IMR-90 (cell line): ENCODE data around the gene SOX6. TPM values are rescaled to one million over a fixed set of nuclear protein-coding genes. Genes with fewer than 3 reads are reported as not detected.

Experiments used
- ATAC-seq: fragments of 200-7000 bp; cut with Tn5 transposase; 2 replicates; pipeline ENCODE4 v1.9.1; 2020; ENCODE audit warnings: low read depth, mild to moderate bottlenecking, moderate library complexity
- BruUV-seq: library from RNA; stranded (reverse); fragments of 400-500 nt; replicated peaks from 2 replicates; lab custom pipeline; 2021; lab: Mats Ljungman, UMichigan
- CTCF ChIA-PET: fragments of 300-600 bp; formaldehyde crosslinking; extraction: SDS; loops from one replicate; lab custom pipeline; 2021; ENCODE audit warnings: antibody characterized with exemption; lab: Yijun Ruan, JAX
- POLR2A ChIA-PET: fragments of 300-600 bp; sonication (Branson Sonifier 250); formaldehyde crosslinking; loops from one replicate; lab custom pipeline; 2022; ENCODE audit warnings: antibody characterized with exemption; ENCODE audit not compliant: unreplicated experiment; lab: Charles Lee
- DNase-seq: peaks from one replicate; pipeline ENCODE4 v3.0.0; 2013
- H2AFZ ChIP-seq: replicated peaks from 2 replicates; pipeline ENCODE3; 2013; ENCODE audit warnings: low read length, mild to moderate bottlenecking; ENCODE audit not compliant: poor library complexity
- H2AK5ac ChIP-seq: 2 replicates; pipeline ENCODE4 v1.6.1; 2013; ENCODE audit warnings: low read depth, low read length, inconsistent platforms
- H2AK9ac ChIP-seq: replicated peaks from 2 replicates; pipeline ENCODE3; 2013; ENCODE audit warnings: mild to moderate bottlenecking, low read depth, low read length, moderate library complexity; ENCODE audit not compliant: poor library complexity
- H2BK120ac ChIP-seq: 2 replicates; pipeline ENCODE4 v1.6.1; 2013; ENCODE audit warnings: low read depth, low read length, inconsistent platforms
- H2BK15ac ChIP-seq: 3 replicates; pipeline ENCODE4 v1.6.1; 2013; ENCODE audit warnings: low read depth, low read length, inconsistent platforms
- H2BK20ac ChIP-seq: 2 replicates; pipeline ENCODE4 v1.6.1; 2013; ENCODE audit warnings: low read depth, mild to moderate bottlenecking, inconsistent platforms, low read length, moderate library complexity
- H2BK5ac ChIP-seq: 2 replicates; pipeline ENCODE4 v1.6.1; 2013; ENCODE audit warnings: mild to moderate bottlenecking, low read depth, low read length, inconsistent platforms; ENCODE audit not compliant: poor library complexity, severe bottlenecking
- H3K14ac ChIP-seq: replicated peaks from 2 replicates; pipeline ENCODE4 v1.6.1; 2013; ENCODE audit warnings: low read depth, low read length, inconsistent platforms
- H3K18ac ChIP-seq: 2 replicates; pipeline ENCODE4 v1.6.1; 2013; ENCODE audit warnings: low read depth, low read length, control low read depth
- H3K23ac ChIP-seq: 2 replicates; pipeline ENCODE4 v1.6.1; 2013; ENCODE audit warnings: low read depth, low read length, inconsistent platforms
- H3K27ac ChIP-seq: 2 replicates; pipeline ENCODE4 v1.5.1; 2013; ENCODE audit warnings: mild to moderate bottlenecking, control low read depth, low read length; ENCODE audit not compliant: insufficient read depth
- H3K27me3 ChIP-seq: 2 replicates; pipeline ENCODE4 v1.6.1; 2013; ENCODE audit warnings: low read length; ENCODE audit not compliant: control insufficient read depth, insufficient read depth
- H3K36me3 ChIP-seq: 2 replicates; pipeline ENCODE4 v1.6.1; 2013; ENCODE audit warnings: low read length, mixed read lengths; ENCODE audit not compliant: control insufficient read depth, insufficient read depth
- H3K4ac ChIP-seq: 2 replicates; pipeline ENCODE4 v1.6.1; 2013; ENCODE audit warnings: low read depth, low read length, inconsistent platforms
- H3K4me1 ChIP-seq: 2 replicates; pipeline ENCODE4 v1.6.1; 2013; ENCODE audit warnings: low read length, mixed read lengths; ENCODE audit not compliant: control insufficient read depth, insufficient read depth
- H3K4me2 ChIP-seq: 2 replicates; pipeline ENCODE4 v1.6.1; 2013; ENCODE audit warnings: low read depth, mild to moderate bottlenecking, control low read depth, low read length, moderate library complexity
- H3K4me3 ChIP-seq: 2 replicates; pipeline ENCODE4 v1.5.1; 2013; ENCODE audit warnings: low read depth, mild to moderate bottlenecking, control low read depth, low read length, moderate library complexity; ENCODE audit not compliant: insufficient read depth
- H3K56ac ChIP-seq: 2 replicates; pipeline ENCODE4 v1.6.1; 2013; ENCODE audit warnings: low read length, inconsistent platforms; ENCODE audit not compliant: insufficient read depth; ENCODE audit errors: extremely low read depth
- H3K79me1 ChIP-seq, 2 experiments: 2 replicates each; pipeline ENCODE4 v1.6.1; 2013; ENCODE audit warnings: low read length in 2 of 2, inconsistent platforms in 1 of 2, low read depth in 1 of 2
- H3K9ac ChIP-seq: 2 replicates; pipeline ENCODE4 v1.6.1; 2013; ENCODE audit warnings: low read depth, low read length, control low read depth
- H3K9me1 ChIP-seq: 2 replicates; pipeline ENCODE4 v1.6.1; 2013; ENCODE audit warnings: low read length, inconsistent platforms; ENCODE audit not compliant: insufficient read depth
- H3K9me3 ChIP-seq: 2 replicates; pipeline ENCODE4 v1.6.1; 2013; ENCODE audit warnings: low read length; ENCODE audit not compliant: control insufficient read depth, insufficient read depth
- H4K20me1 ChIP-seq: 2 replicates; pipeline ENCODE4 v1.6.1; 2013; ENCODE audit warnings: low read length, inconsistent platforms; ENCODE audit not compliant: insufficient read depth
- H4K5ac ChIP-seq: 2 replicates; pipeline ENCODE4 v1.6.1; 2013; ENCODE audit warnings: mild to moderate bottlenecking, low read depth, low read length, control low read depth
- H4K8ac ChIP-seq, 2 experiments: 2 replicates each; pipeline ENCODE4 v1.6.1; 2013; ENCODE audit warnings: low read depth in 2 of 2, low read length in 2 of 2, control low read depth in 1 of 2, inconsistent platforms in 1 of 2
- H4K91ac ChIP-seq: 2 replicates; pipeline ENCODE4 v1.6.1; 2013; ENCODE audit warnings: low read depth, low read length, inconsistent platforms; ENCODE audit not compliant: insufficient read depth
- CEBPB ChIP-seq: IDR thresholded peaks from 2 replicates; pipeline ENCODE4 v1.6.1; 2012; ENCODE audit warnings: low read depth, low read length, improper control_type of control experiment
- CHD1 ChIP-seq: IDR thresholded peaks from 2 replicates; pipeline ENCODE4 v1.6.1; 2012; ENCODE audit warnings: low read depth, low read length, improper control_type of control experiment
- FOS ChIP-seq: fragments of 150-350 bp; IDR thresholded peaks from 2 replicates; pipeline ENCODE4 v1.6.1; 2016; ENCODE audit warnings: low read depth, low read length
- NFE2L2 ChIP-seq: fragments of 150-350 bp; IDR thresholded peaks from 2 replicates; pipeline ENCODE4 v1.6.1; 2016; ENCODE audit warnings: low read depth, mild to moderate bottlenecking, low read length
- WGBS, 2 experiments: methylation state at CpG; one replicate each; pipeline versions ENCODE4 v1.1.5 to v1.1.7; 2013; ENCODE audit warnings: missing lambda C conversion rate in 2 of 2; ENCODE audit not compliant: insufficient read length in 1 of 2; ENCODE audit errors: extremely low coverage in 2 of 2; 5-methylcytosine and 5-hydroxymethylcytosine counted together
- dilution Hi-C: fragments of 300-500 bp; cut with HindIII; formaldehyde crosslinking; loops from one replicate; pipeline ENCODE4 v1.14.3; 2018; ENCODE audit warnings: low sequenced_read_pairs; ENCODE audit not compliant: unreplicated experiment
- in situ Hi-C: fragments of 300-500 bp; cut with MboI; formaldehyde crosslinking; loops from 3 replicates; pipeline ENCODE4 v1.14.3; 2019; ENCODE audit warnings: low sequenced_read_pairs, inconsistent platforms, mixed read lengths
- intact Hi-C: fragments of 100-400 bp; cut with micrococcal nuclease; formaldehyde crosslinking; loops from 2 replicates; pipeline ENCODE4 v1.10.0; 2022
- polyA plus RNA-seq, 3 experiments: library from polyadenylated mRNA; depleted of rRNA; stranded (reverse); fragments of >200 nt; gene quantifications; 2 replicates each; pipeline ENCODE4 v1.2.3, GENCODE V29; 2012; ENCODE audit warnings: low replicate concordance in 1 of 3
- total RNA-seq: library from RNA; depleted of rRNA; stranded (reverse); fragments of >200 nt; gene quantifications from 2 replicates; pipeline ENCODE4 v1.2.3, GENCODE V29; 2012

The SOX6 gene
- total and polyA plus RNA-seq, 2 of the 4 experiments (the other 2 are of a cell fraction): 1.7 to 7.7 TPM

GRCh38 chr11:16338393-16338792 lies 18.0 kb downstream of the SOX6 start:
- Histone ChIP-seq H3K4me1 (no peaks in the 10 kb centered on the region), H3K56ac (0 out of 2 replicates have a peak overlapping the region, but pooled peaks have one; percentile 15), H2AK5ac (no peak overlapping the region), H2BK20ac (no peak overlapping the region), H3K18ac (no peak overlapping the region), H4K20me1 (no peaks in the 10 kb centered on the region), H3K79me1 (no peaks in the 10 kb centered on the region; a peak in 1 of 4 replicates), H3K9ac (no peak overlapping the region), H3K27ac (peak overlapping the region; percentile 53; the same call in 1 of the 2 replicates), H3K36me3 (peaks cover 1% of the 10 kb centered on the region; the same call in 1 of the 2 replicates), H2BK120ac (0 out of 2 replicates have a peak overlapping the region, but pooled peaks have one; percentile 45), H3K9me3 (no peaks in the 10 kb centered on the region), H2BK5ac (peak overlapping the region; percentile 87), H4K8ac (peak overlapping the region in 1 of 2 experiments; percentile 42; a peak in 1 of 4 replicates), H4K91ac (no peak overlapping the region), H3K4ac (no peak overlapping the region), H4K5ac (no peak overlapping the region), H3K9me1 (no peaks in the 10 kb centered on the region), H2AFZ (no peak overlapping the region), H3K23ac (no peak overlapping the region), H3K14ac (no peak overlapping the region), H3K4me3 (no peak overlapping the region), H3K27me3 (no peaks in the 10 kb centered on the region), H3K4me2 (peak overlapping the region; percentile 69; the same call in 1 of the 2 replicates), H2BK15ac (no peak overlapping the region), H2AK9ac (no peak overlapping the region)
- intact Hi-C loops (loop anchor here (2.0 kb wide), 1 partner anchor 268 kb away; no protein-coding TSS in a partner anchor), in situ Hi-C loops (no loop called here), dilution Hi-C loops (no loop called here)
- POLR2A ChIA-PET: no interaction called here
- DNase-seq (peak; percentile 91), ATAC-seq (peak; percentile 78)
- no TSS peak for BruUV-seq
- no CpG with 5 or more reads among the region's 1 CpG for WGBS, 2 experiments
- CTCF ChIA-PET: no interaction called here
- peak; percentile 25; the same call in 1 of the 2 replicates for TF ChIP-seq FOS
- TF ChIP-seq CEBPB: peak; percentile 55
- no peak for TF ChIP-seq CHD1
- TF ChIP-seq NFE2L2: no peak
